ENCODE measurements around the gene GPR153. TPM values are rescaled to one million over a fixed set of nuclear protein-coding genes. Genes with fewer than 3 reads are reported as not detected.

GPR153 gene
- total and polyA plus RNA-seq, 4 donors: 0.37 to 5.9 (median 2.7) TPM

DNA sequence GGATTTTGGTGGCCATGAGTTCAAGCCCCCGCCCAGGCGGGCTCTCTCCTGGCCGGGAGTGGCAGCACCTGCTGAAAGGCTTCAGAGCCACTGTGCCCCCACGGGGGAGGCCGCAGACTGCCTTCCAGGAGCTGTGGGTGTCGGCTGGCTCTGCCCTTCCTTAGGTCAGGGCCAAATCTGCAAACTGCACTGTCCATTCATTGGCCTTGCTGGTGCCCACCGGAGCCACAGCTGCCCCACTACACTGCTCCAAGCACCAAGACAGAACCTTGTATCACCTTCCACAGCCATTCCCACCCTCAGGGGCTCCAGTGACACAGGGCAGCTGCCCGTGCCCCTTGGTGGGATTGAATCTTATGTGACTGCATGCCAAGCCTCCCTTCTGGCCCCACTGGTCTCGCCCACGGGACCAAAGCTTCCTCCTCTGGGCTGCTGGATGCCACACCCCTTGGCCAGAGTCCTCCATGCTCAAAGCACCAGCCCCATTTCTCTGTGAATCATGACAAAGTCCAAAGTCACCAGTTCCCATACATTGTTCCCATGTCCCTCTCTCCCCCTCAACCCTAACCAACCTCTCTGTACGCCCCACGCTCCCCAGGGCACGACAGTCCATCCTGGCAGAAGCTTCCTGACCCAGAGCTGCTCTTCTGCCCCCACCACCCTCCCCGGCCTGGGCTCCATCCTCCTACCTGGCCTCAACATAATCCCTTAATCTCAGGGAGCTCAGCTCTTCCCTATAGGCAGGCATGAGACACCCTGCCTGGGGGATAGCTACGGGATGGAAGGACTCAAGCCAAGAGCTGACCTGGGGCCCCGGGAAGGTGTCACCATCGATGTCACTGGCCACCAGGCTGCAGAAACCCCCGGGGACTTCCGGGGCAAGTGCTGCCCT is 20.9 kb upstream of the GPR153 start:
- 85% methylated on average over 19 of the region's 19 CpGs for WGBS
- H3K27me3 ChIP-seq (ENCODE audit: control insufficient read depth in 4 of 4, insufficient read depth in 4 of 4, low read length in 3 of 4): no peaks in the 10 kb centered on the region
- TF ChIP-seq HNF4A (conservative IDR thresholded peaks at IDR 0.05): peak; percentile 17 to 46
- TF ChIP-seq, protein P1, sequence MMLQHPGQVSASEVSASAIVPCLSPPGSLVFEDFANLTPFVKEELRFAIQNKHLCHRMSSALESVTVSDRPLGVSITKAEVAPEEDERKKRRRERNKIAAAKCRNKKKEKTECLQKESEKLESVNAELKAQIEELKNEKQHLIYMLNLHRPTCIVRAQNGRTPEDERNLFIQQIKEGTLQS (IDR thresholded peaks at IDR 0.05): no peak
- H3K36me3 ChIP-seq (ENCODE audit: control insufficient read depth in 4 of 4, insufficient read depth in 3 of 4, low read depth in 1 of 4, low read length in 3 of 4): no peaks in the 10 kb centered on the region
- no peak for DNase-seq (ENCODE audit: low spot score)
- H3K27ac ChIP-seq (ENCODE audit: low read depth in 1 of 2, low read length in 2 of 2): no peak overlapping the region
- no peaks in the 10 kb centered on the region for H3K9me3 ChIP-seq (ENCODE audit: control insufficient read depth in 4 of 4, low read length in 3 of 4)
- H3K4me1 ChIP-seq (ENCODE audit: control insufficient read depth in 4 of 4, insufficient read depth in 4 of 4, low read length in 3 of 4): no peaks in the 10 kb centered on the region
- no peak overlapping the region for H3K4me3 ChIP-seq (ENCODE audit: low read depth in 1 of 3, low read length in 3 of 3)
- no peak overlapping the region for H3K9ac ChIP-seq (ENCODE audit: low read depth in 1 of 2, low read length in 2 of 2)

DNA sequence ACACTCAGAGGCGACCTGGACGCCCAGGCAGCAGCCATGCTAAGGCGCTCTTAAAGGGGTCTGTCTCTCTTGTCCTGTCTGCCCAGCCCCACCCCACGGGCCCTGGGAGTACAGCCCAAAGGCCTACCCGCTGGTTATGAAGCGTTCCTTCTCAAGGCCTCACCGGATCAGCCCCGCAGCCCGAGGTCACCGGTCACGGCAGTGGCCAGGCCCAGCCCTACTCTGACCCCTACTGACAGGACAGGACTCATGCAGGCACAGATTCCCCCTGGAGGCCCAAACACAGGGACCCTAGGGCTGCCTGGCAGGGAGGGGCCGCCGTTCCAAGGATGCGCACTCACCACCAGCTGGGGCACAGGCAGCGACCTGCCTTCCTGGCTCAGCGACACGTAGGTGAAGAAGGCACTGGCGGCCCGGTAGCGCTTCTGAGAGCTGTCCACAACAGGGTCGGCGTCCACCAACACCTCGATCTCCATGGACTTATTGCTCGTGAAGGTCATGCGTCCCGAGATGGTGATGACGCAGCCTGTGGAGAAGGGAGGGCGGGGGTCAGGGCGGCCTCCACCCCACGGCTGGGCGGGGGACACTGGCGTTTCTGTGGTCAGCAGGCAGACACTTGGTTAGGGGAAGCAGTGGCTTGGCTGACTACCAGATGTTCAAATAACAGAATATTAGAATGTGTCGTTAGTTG is 20.0 kb upstream of the GPR153 start:
- Histone ChIP-seq H3K4me3 (ENCODE audit: low read depth in 1 of 3, low read length in 3 of 3) (no peak overlapping the region), H3K27ac (ENCODE audit: low read depth in 1 of 2, low read length in 2 of 2) (no peak overlapping the region)

DNA sequence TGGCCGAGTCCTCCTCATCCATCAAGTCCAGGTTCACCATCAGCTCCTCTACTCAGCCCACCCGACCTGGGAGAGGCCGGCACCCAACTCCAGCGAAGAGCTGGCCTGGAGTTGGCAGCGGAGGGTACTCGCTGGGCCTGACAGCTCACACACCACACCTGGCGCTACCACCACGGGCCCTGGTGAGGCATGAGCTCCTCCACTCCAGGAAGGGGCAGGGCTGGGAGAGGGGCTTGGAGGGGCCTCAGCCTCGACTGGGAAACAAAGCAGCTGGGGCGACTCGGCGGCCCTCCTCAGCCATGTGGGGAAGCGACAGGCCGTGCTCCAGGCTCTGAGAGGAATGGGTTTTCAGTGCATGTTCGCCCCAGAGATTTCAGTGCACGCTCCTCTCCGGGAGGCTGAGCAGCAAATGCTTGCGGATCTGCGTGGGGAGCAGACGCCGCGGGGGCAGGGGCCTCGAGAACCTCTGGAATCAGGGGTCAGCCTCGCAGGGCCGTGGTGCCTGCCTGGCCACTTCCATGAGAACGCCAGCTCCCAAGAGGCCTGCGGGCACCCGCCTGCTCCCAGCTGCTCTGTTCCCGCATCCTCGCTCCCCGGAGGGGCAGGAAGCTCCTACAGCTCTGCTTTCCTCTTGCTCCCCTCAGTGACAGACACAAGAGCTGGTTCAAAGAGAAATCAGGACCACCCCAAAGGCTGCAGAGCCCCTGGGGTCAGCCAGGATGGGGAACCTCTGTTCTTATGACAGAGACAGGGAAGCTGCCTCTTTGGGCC is 18.9 kb upstream of the GPR153 start:
- no peaks in the 10 kb centered on the region for H3K9me3 ChIP-seq (ENCODE audit: control insufficient read depth in 4 of 4, low read length in 3 of 4)
- no peak overlapping the region for H3K27ac ChIP-seq (ENCODE audit: low read depth in 1 of 2, low read length in 2 of 2)
- H3K4me3 ChIP-seq (ENCODE audit: low read depth in 1 of 3, low read length in 3 of 3): no peak overlapping the region
- no peak for DNase-seq (ENCODE audit: low spot score)
- 97% methylated on average over 31 of the region's 31 CpGs for WGBS
- H3K9ac ChIP-seq (ENCODE audit: low read depth in 1 of 2, low read length in 2 of 2): no peak overlapping the region
- H3K27me3 ChIP-seq (ENCODE audit: control insufficient read depth in 4 of 4, insufficient read depth in 4 of 4, low read length in 3 of 4): no peaks in the 10 kb centered on the region
- no peaks in the 10 kb centered on the region for H3K4me1 ChIP-seq (ENCODE audit: control insufficient read depth in 4 of 4, insufficient read depth in 4 of 4, low read length in 3 of 4)
- no peaks in the 10 kb centered on the region for H3K36me3 ChIP-seq (ENCODE audit: control insufficient read depth in 4 of 4, insufficient read depth in 3 of 4, low read depth in 1 of 4, low read length in 3 of 4)
- no peak for TF ChIP-seq HNF4G (IDR thresholded peaks at IDR 0.05)
- no peak for TF ChIP-seq YY1 (IDR thresholded peaks at IDR 0.05)
- no peak for TF ChIP-seq GABPA (IDR thresholded peaks at IDR 0.05 in 1 of 2, conservative IDR thresholded peaks at IDR 0.05 in 1 of 2)
- no peak for TF ChIP-seq JUND (IDR thresholded peaks at IDR 0.05)
- TF ChIP-seq TAF1 (conservative IDR thresholded peaks at IDR 0.05): no peak
- no peak for TF ChIP-seq HNF4A (conservative IDR thresholded peaks at IDR 0.05)
- TF ChIP-seq RAD21 (IDR thresholded peaks at IDR 0.05): no peak
- TF ChIP-seq FOXA2 (IDR thresholded peaks at IDR 0.05): no peak
- TF ChIP-seq, protein P2, sequence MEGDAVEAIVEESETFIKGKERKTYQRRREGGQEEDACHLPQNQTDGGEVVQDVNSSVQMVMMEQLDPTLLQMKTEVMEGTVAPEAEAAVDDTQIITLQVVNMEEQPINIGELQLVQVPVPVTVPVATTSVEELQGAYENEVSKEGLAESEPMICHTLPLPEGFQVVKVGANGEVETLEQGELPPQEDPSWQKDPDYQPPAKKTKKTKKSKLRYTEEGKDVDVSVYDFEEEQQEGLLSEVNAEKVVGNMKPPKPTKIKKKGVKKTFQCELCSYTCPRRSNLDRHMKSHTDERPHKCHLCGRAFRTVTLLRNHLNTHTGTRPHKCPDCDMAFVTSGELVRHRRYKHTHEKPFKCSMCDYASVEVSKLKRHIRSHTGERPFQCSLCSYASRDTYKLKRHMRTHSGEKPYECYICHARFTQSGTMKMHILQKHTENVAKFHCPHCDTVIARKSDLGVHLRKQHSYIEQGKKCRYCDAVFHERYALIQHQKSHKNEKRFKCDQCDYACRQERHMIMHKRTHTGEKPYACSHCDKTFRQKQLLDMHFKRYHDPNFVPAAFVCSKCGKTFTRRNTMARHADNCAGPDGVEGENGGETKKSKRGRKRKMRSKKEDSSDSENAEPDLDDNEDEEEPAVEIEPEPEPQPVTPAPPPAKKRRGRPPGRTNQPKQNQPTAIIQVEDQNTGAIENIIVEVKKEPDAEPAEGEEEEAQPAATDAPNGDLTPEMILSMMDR (IDR thresholded peaks at IDR 0.05; ENCODE audit: low read depth, low read length, missing input control): no peak
- TF ChIP-seq SP1 (IDR thresholded peaks at IDR 0.05): no peak
- TF ChIP-seq NR2F2 (IDR thresholded peaks at IDR 0.05): no peak
- no peak for TF ChIP-seq FOXA1 (IDR thresholded peaks at IDR 0.05)
- TF ChIP-seq, protein P3, sequence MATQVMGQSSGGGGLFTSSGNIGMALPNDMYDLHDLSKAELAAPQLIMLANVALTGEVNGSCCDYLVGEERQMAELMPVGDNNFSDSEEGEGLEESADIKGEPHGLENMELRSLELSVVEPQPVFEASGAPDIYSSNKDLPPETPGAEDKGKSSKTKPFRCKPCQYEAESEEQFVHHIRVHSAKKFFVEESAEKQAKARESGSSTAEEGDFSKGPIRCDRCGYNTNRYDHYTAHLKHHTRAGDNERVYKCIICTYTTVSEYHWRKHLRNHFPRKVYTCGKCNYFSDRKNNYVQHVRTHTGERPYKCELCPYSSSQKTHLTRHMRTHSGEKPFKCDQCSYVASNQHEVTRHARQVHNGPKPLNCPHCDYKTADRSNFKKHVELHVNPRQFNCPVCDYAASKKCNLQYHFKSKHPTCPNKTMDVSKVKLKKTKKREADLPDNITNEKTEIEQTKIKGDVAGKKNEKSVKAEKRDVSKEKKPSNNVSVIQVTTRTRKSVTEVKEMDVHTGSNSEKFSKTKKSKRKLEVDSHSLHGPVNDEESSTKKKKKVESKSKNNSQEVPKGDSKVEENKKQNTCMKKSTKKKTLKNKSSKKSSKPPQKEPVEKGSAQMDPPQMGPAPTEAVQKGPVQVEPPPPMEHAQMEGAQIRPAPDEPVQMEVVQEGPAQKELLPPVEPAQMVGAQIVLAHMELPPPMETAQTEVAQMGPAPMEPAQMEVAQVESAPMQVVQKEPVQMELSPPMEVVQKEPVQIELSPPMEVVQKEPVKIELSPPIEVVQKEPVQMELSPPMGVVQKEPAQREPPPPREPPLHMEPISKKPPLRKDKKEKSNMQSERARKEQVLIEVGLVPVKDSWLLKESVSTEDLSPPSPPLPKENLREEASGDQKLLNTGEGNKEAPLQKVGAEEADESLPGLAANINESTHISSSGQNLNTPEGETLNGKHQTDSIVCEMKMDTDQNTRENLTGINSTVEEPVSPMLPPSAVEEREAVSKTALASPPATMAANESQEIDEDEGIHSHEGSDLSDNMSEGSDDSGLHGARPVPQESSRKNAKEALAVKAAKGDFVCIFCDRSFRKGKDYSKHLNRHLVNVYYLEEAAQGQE (IDR thresholded peaks at IDR 0.05): no peak
- TF ChIP-seq, protein P1 (IDR thresholded peaks at IDR 0.05): no peak

More for the DNA sequence above, 20.0 kb upstream of the GPR153 start:
- DNase-seq (ENCODE audit: low spot score): no peak
- TF ChIP-seq RAD21 (IDR thresholded peaks at IDR 0.05): peak in 1 of 2 donors; percentile 81
- TF ChIP-seq, protein P2 (IDR thresholded peaks at IDR 0.05; ENCODE audit: low read depth, low read length, missing input control): peak; percentile 42
- TF ChIP-seq HNF4G (IDR thresholded peaks at IDR 0.05): no peak
- no peaks in the 10 kb centered on the region for H3K27me3 ChIP-seq (ENCODE audit: control insufficient read depth in 4 of 4, insufficient read depth in 4 of 4, low read length in 3 of 4)
- no peaks in the 10 kb centered on the region for H3K9me3 ChIP-seq (ENCODE audit: control insufficient read depth in 4 of 4, low read length in 3 of 4)
- WGBS: 86% methylated on average over 33 of the region's 33 CpGs
- H3K9ac ChIP-seq (ENCODE audit: low read depth in 1 of 2, low read length in 2 of 2): no peak overlapping the region
- no peaks in the 10 kb centered on the region for H3K4me1 ChIP-seq (ENCODE audit: control insufficient read depth in 4 of 4, insufficient read depth in 4 of 4, low read length in 3 of 4)
- H3K36me3 ChIP-seq (ENCODE audit: control insufficient read depth in 4 of 4, insufficient read depth in 3 of 4, low read depth in 1 of 4, low read length in 3 of 4): no peaks in the 10 kb centered on the region

Data from liver (tissue), 9 donors.